A673 (cell line): Measurements from ENCODE around the gene CLTC.

Experiments
- EZH2 ChIP-seq: fragments of 200-600 bp; sonication (generic); IDR thresholded peaks from 2 replicates; pipeline ENCODE4 v1.6.1; 2017; ENCODE audit warnings: borderline replicate concordance, low read depth, mild to moderate bottlenecking, mixed read lengths, antibody characterized with exemption, low read length; ENCODE audit not compliant: poor library complexity, severe bottlenecking
- TF ChIP-seq, protein P1 (sequence below): fragments of 300-800, 200-600 bp; sonication (generic); conservative IDR thresholded peaks from 2 replicates; pipeline ENCODE4 v1.5.1; 2017; ENCODE audit warnings: low read depth, mild to moderate bottlenecking, antibody characterized with exemption, low read length, moderate library complexity, mixed read lengths

DNA sequence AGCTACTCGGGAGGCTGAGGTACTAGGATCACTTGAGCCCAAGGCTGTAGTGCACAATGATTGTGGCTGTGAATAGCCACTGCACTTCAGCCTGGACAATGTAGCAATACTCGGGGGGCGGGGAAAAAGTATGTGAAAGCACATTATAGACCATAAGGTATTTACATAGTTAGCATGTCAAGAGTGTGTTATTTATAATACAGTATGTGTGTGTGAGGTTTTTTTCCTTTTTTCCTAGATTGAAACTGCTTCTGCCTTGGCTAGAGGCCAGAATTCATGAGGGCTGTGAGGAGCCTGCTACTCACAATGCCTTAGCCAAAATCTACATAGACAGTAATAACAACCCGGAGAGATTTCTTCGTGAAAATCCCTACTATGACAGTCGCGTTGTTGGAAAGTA is 57.0 kb downstream of the CLTC start:
- TF ChIP-seq, protein P1, sequence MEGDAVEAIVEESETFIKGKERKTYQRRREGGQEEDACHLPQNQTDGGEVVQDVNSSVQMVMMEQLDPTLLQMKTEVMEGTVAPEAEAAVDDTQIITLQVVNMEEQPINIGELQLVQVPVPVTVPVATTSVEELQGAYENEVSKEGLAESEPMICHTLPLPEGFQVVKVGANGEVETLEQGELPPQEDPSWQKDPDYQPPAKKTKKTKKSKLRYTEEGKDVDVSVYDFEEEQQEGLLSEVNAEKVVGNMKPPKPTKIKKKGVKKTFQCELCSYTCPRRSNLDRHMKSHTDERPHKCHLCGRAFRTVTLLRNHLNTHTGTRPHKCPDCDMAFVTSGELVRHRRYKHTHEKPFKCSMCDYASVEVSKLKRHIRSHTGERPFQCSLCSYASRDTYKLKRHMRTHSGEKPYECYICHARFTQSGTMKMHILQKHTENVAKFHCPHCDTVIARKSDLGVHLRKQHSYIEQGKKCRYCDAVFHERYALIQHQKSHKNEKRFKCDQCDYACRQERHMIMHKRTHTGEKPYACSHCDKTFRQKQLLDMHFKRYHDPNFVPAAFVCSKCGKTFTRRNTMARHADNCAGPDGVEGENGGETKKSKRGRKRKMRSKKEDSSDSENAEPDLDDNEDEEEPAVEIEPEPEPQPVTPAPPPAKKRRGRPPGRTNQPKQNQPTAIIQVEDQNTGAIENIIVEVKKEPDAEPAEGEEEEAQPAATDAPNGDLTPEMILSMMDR = no peak
- TF ChIP-seq EZH2 = no peak
